Pulmonary artery endothelial cell (primary cell): ENCODE data around the gene THRB. TPM values are rescaled to one million over a fixed set of nuclear protein-coding genes. Genes with fewer than 3 reads are reported as not detected.
"Not testable (repeated sequence)": the region's sequence is repeated elsewhere in the genome, so short reads cannot be mapped to it uniquely, and the experiment has no call there.

Source experiments
- DNase-seq: peaks from one replicate; pipeline ENCODE4 v3.0.0-alpha.2; 2011; ENCODE audit warnings: low read depth, low spot score
- total RNA-seq: library from RNA; depleted of rRNA; stranded (reverse); fragments of >200 nt; gene quantifications from 2 replicates; pipeline ENCODE4 v1.2.3, GENCODE V29; 2014

THRB gene
- total RNA-seq, 1 donor from 2014 or later: 0.33 TPM

DNA sequence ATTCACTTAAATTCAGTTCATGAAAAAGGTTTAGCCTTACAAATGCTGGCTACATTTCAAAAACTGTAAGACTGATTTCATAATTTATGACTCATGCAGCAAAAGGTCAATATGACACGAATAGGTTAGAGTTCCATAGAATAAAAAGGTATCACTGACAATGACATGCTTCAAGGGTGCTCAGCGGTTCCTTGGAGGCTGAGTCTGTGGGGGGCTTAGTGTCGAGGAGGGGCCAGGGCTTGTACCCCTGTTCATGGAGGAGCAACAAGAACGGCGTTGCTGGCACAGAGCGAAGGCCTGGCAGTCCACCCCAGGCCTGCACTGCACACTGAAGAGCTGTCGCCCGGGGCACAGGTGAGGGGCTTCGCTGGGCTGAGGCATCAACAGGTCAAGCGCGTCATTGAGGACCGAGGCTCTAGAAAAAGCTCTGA is 375.3 kb downstream of the THRB start:
- no peak for DNase-seq

DNA sequence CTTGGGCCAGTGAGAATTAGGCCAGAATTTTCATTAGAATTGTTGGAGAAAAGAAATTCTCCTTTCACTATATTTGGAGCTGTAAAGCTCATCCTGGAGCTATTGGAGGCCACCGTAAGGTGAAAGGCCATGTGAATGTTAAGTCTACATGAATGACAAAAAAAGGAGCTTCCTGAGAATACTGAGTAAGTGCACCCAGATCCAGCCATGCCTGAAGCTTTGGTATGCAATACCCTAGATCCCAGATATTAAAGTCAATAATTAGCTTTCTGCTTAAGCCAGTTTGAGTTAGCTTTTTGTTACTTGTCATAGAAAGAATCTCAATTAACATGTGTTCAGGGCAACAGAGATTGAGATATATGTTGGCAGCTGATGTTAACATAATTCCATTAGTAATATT is 377.1 kb downstream of the THRB start:
- no peak for DNase-seq

DNA sequence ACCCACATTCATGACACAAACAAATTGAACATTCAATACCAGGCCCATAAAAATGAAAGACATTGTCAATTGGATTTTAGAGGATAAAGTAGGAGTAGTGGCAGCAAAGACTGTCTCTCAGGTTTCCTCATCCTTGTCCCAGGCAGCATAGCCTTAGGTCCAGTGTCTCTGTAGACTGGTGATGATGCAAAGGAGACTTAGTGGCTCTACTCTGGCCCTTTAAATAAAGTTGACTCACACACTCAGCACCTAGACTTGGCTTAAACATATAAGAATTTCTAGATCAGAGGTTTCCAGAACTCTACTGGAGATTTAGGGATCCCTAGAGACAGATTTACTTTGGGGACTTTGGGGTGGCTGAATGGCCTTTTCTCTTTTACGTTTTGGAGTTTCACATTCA is 382.9 kb downstream of the THRB start:
- no peak for DNase-seq

DNA sequence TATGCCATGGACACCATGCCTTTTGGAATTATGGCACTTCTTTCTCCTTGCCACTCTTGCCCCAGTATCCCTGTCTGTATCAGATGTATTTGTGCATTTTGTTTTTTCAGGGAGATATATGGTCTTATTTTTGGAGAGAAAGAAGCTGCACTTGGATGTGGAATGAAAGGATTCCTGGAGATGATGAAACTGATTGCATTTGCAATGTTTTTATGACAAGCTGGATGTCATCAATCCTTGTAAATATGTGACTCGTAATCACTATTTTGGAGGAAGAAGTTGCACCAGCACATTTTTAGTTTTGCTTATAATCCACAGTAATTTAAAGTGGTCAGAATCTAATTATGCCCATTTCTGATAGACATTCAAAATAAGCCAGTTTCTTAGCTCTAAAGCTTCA is 384.6 kb downstream of the THRB start:
- DNase-seq: no peak

DNA sequence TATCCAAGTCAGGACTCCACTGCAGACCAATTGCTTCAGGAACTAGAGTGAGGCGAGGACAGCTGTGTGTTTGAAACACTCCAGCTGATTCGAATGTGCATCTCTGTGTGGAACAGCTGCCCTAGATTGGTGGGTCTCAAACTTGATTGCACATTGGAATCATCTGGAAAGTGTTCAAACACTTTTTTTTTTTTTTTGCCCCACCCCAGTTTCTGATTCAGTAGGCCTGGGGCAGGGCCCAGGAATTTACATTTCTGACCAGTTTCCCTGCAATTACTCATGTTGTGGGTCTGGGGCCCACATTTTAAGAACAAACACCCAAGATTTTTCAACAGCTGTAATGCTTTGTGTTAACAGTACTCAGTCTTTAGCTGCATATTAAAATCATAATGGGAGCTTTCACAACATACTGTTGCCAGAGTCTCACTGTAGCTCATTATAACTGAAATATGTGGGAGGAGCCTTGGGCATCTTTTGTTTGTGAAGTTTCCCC is 392.9 kb downstream of the THRB start:
- DNase-seq: no peak

DNA sequence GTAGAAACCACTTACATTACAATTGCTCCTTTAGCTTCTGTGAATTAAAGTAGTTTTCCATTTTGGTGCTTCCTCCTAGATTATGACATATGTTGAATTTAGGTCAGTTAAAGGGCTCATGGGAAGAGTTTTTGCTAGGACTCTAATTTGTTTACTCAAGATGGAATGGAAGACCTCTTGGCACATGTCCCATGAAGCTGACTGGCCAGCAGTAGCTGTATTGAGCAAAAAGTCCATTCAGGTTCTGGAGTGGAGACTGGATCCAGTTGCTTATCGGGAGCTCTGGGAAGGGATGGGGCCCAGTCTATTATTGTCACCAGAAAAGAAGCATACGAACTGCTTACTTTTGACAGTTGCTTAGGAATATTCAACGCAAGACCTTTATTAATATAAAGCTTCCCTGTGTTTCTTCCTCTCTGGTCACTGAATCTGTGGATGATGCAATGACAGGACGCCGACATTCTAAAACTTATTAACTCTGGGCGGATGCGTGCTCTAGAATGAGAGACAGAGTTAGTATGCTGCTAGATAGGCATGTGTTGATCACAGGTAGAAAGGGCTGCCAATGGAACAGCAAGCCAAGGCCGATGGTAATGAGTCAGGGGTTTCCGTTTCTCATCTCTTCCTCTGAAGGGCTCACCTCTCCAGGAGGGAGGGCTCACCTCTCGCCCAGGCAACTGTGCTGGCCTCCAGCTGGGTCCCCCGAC is 393.8 kb downstream of the THRB start:
- DNase-seq: no peak

DNA sequence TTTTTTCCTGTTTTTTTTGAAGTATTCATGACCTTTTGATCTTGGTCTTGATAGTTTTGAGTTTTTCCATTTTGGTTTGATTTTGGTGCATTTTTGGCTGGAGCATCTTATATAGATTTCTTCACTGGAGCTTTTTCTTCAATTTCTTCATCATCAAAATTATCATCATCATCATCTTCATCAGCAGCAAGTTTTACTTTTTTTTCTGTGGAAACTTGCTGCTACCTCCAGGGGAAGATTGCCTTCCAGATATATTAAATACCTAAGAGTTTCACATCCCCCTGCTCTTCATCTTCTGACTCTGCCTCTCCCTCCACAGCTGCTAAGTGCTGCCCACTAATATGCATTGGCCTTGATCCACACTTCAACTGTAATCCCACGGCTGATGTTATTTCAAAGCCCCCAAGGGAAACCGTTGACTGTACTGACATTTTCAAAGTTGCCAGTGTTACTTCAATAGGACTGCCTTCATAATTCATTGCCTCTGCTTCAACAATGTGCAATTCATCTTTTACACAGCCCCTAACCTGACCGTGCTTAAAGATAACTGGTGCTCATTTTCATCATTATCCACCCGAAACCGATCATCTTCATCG is 397.9 kb downstream of the THRB start:
- no peak for DNase-seq

DNA sequence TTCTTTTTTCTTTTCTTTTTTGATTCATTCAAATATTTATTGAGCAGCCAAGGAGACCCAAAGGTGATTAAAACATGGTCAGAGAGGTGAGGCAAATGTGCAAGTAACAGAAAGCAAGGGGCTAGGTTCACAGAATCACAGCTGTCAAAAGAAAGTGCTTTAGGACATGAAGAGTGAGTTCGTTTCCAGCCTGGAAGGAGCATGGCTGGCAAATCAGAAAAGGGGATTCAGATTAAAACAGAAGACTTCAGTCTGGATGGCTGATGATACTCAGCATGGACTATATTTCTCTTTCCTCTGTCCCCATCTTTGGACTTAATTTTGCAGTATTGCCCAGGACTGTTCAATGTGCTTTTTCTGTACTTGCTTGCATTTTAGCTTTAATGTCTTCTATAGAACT is 398.4 kb downstream of the THRB start:
- DNase-seq: no peak

DNA sequence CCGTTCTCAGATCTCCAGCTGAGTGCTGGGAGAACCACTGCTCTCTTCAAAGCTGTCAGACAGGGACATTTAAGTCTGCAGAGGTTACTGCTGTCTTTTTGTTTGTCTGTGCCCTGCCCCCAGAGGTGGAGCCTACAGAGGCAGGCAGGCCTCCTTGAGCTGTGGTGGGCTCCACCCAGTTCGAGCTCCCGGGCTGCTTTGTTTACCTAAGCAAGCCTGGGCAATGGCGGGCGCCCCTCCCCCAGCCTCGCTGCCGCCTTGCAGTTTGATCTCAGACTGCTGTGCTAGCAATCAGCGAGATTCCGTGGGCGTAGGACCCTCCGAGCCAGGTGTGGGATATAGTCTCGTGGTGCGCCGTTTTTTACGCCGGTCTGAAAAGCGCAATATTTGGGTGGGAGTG is 399.8 kb downstream of the THRB start:
- DNase-seq: not testable (repeated sequence)

DNA sequence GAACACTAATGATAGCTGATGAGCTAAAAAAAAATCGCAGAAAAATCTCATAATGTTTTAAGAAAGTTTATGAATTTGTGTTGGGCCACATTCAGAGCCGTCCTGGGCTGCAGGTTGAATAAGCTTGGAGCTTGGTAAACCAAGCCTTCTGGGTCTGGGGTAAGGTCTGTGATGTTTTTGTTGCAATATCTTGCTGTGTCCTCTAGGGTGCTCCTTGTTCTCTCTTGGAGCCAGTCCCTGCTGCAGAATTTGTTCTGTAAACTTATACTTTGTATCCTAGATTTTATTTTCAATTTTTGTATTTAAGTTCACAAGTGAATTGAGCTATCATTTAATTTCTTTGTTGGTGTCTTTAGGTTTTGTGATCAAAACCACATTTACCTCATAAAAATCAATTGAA is 405.9 kb downstream of the THRB start:
- no peak for DNase-seq

DNA sequence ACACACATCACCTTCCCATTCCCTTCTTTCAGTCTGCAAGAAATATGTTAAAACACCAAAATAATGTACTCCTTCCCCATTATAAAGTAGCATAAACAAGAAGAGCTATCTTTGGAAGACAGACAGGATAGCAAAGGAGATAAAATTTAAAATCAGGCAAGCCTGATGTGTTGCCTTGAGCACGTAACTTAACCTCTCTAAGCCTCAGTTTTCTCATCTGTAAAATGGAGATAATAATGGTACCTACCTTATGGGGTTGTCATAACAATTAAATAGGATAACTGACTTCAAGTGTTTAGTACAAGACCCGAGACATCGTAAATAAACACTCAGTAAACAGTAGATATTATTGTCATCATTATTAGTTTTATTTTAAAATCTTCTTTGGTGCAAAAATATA is 407.2 kb downstream of the THRB start:
- DNase-seq: no peak

DNA sequence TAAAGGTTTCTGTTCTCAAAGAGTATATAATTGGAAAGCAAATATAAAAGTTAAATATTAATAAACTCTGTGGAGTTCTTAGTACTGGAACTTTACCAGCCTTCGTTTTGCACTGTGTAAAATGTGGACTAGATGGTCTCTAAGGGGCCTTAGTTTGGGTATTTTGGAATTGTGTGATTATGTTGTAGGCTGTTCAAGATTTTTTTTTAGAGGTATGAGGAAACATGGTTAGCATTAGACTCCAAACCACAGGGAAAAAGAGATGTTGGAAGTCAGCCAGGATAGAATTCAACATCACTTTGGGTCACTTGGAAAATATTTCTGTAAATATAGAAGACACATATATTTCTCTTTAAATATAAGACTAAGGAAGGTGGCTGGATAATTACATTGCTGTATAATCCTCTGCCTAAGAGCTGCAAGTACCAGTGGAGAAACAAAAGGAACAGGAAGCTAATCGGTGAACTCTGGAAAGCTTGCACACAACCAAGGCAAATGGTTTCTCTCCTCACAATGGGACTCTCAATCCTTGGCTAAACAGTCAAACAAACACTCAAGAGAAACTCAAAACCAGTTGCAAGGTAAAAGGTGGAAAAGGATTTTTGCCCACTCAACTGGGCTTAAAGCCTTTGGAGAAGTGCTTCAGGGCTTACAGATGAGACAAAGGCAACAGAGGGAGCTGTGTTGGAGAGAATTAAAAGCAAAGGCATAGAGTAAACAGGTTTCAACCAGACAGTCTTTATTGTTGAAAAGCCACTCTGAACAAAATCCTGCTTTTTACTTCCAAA is 407.8 kb downstream of the THRB start:
- no peak for DNase-seq

DNA sequence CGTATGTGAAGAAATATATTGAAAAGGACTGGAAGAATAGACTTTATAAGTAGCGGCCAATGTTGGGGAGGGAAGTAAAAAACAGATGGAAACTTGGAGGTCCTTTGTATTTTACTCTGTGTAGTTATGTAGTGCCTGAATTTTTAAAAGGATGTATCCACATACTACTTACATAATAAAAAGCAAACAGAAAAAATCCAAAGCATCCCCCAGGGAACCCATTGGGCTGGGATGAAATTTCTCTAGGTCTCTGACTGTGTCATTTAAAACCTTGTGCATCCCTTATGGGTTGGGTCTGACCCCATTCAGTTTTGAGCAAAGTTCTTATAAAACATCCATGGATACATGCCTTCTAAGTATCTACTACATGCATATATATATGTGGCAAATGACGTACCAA is 408.4 kb downstream of the THRB start:
- no peak for DNase-seq

DNA sequence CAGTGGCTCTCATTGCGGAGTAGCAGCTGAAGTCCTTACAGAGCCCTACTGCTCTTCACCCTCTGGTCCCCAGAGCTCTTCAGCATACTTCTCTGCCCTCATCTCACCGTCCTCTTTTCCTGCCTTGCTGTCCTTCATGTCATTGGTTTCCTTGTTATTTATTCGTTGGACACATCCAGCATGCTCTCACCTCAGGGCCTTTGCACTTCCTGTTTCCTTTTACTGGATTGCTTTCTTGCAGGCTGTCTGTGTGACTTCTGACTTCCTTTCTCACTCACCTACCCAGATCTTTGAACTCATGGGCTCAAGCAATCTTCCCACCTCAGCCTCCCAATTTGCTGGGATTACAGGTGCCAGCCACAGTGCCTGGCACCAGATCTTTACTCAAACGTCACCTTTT is 422.5 kb downstream of the THRB start:
- no peak for DNase-seq

DNA sequence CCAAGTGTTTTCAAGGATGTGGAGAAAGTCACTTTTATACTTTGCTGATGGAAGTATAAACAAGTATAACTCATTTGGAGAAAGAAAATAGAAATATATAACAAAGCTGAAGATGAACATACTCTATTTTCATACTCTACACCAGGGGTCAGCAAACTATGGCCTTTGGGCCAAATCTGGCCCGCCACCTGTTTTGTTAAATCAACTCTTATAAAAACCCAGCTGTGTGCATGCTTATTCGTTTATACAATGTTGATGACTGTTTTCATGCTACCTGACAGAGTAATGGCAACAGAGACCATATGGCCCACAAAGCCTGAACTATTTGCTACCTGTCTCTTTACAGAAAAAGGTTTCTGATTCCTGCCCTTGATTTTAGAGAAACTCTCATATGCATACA is 425.6 kb downstream of the THRB start:
- no peak for DNase-seq

DNA sequence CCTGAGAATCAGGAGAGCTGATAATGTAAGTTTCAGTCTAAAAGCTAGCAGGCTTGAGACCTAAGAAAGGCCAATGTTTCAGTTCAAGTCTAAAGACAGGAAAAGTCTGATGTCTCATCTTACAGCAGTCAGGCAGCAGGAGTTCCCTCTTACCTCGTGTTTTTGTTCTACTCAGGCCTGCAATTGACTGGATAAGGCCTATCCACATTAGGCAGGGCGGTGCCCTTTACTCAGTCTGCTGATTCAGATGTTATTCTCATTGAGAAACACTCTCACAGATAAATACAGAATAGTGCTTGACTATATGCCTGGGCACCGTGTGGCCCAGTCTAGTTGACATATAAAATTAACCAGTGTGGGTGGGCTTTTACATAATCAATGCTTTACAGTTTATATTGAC is 427.2 kb downstream of the THRB start:
- no peak for DNase-seq
